ENCODE results near the gene CEP20.

The CEP20 gene

GRCh38 chr16:15876503-15876902 lies 11.9 kb downstream of the CEP20 start:
- H3K9me3 ChIP-seq (ENCODE audit: control insufficient read depth, insufficient read depth, low read depth, low read length), result no peaks in the 10 kb centered on the region
- H3K36me3 ChIP-seq (ENCODE audit: control insufficient read depth, insufficient read depth, low read length), result peaks cover 50% of the 10 kb centered on the region

DNA sequence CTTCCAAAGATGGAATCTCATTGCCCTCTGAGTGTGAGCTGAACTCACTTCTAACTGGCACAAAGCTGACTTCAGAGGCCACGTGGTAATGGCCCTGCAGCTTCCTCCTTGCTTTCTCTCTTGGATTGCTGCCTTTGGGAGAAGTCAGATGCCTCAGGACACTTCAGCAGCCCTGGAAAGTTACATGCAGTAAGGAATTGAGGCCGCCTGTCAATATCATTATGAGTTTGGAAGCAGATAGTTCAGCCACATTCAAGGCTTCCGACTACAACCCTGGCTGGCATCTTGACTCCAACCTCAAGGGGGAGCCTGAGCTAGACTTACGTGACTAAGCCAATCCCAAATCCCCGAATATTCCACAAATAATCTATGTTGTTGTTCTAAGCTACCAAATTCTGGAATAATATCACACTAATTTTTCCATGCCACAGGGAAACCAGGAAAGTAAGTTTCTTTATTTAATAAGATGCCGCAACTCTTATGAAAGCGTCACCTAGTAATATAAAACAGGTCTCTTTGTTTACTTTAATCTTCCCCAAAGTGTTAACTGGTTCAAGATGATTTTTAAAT lies 13.6 kb downstream of the CEP20 start:
- Histone ChIP-seq H3K9ac (ENCODE audit: low read length) (no peak overlapping the region), H3K27me3 (ENCODE audit: control insufficient read depth, insufficient read depth, low read length) (no peaks in the 10 kb centered on the region), H3K4me1 (ENCODE audit: control insufficient read depth, insufficient read depth, low read length) (no peaks in the 10 kb centered on the region), H3K9me3 (ENCODE audit: control insufficient read depth, insufficient read depth, low read depth, low read length) (no peaks in the 10 kb centered on the region), H3K4me3 (ENCODE audit: low read depth, low read length) (no peak overlapping the region), H3K36me3 (ENCODE audit: control insufficient read depth, insufficient read depth, low read length) (peaks cover 55% of the 10 kb centered on the region), H3K27ac (ENCODE audit: low read depth, low read length) (no peak overlapping the region)

More at GRCh38 chr16:15876503-15876902, 11.9 kb downstream of the CEP20 start:
- Histone ChIP-seq H3K4me1 (ENCODE audit: control insufficient read depth, insufficient read depth, low read length) (peaks cover 3% of the 10 kb centered on the region; the same call in 1 of the 2 replicates), H3K9ac (ENCODE audit: low read length) (no peak overlapping the region), H3K4me3 (ENCODE audit: low read depth, low read length) (no peak overlapping the region), H3K27ac (ENCODE audit: low read depth, low read length) (no peak overlapping the region), H3K27me3 (ENCODE audit: control insufficient read depth, insufficient read depth, low read length) (no peaks in the 10 kb centered on the region)

DNA sequence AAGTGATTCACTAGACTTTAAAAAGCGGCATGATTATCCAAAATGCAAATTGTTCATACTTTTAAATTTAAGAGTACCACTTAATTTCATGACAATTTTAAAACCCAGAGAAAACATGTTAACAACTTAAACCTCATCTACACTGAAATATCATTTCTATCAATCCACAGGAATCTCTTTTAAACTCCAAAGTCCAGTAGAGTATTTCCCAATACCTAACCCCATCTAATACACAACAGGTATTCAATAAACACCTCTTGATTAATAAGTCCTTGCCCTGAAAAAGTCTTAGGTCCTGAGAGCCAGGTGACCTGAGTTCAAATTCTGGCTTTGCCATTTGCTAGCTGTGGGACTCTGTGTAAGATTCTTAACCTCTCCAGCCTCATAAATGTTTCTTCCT lies 14.7 kb downstream of the CEP20 start:
- Histone ChIP-seq H3K27me3 (ENCODE audit: control insufficient read depth, insufficient read depth, low read length) (no peaks in the 10 kb centered on the region), H3K4me3 (ENCODE audit: low read depth, low read length) (no peak overlapping the region), H3K36me3 (ENCODE audit: control insufficient read depth, insufficient read depth, low read length) (peaks cover 49% of the 10 kb centered on the region), H3K27ac (ENCODE audit: low read depth, low read length) (no peak overlapping the region), H3K9ac (ENCODE audit: low read length) (no peak overlapping the region), H3K4me1 (ENCODE audit: control insufficient read depth, insufficient read depth, low read length) (no peaks in the 10 kb centered on the region), H3K9me3 (ENCODE audit: control insufficient read depth, insufficient read depth, low read depth, low read length) (no peaks in the 10 kb centered on the region)

GRCh38 chr16:15873301-15873700 lies 15.1 kb downstream of the CEP20 start:
- H3K36me3 ChIP-seq (ENCODE audit: control insufficient read depth, insufficient read depth, low read length), result peaks cover 47% of the 10 kb centered on the region
- H3K4me3 ChIP-seq (ENCODE audit: low read depth, low read length), result no peak overlapping the region
- H3K27ac ChIP-seq (ENCODE audit: low read depth, low read length), result no peak overlapping the region
- H3K9me3 ChIP-seq (ENCODE audit: control insufficient read depth, insufficient read depth, low read depth, low read length), result no peaks in the 10 kb centered on the region
- H3K9ac ChIP-seq (ENCODE audit: low read length), result no peak overlapping the region
- no peaks in the 10 kb centered on the region for H3K27me3 ChIP-seq (ENCODE audit: control insufficient read depth, insufficient read depth, low read length)
- H3K4me1 ChIP-seq (ENCODE audit: control insufficient read depth, insufficient read depth, low read length), result no peaks in the 10 kb centered on the region

DNA sequence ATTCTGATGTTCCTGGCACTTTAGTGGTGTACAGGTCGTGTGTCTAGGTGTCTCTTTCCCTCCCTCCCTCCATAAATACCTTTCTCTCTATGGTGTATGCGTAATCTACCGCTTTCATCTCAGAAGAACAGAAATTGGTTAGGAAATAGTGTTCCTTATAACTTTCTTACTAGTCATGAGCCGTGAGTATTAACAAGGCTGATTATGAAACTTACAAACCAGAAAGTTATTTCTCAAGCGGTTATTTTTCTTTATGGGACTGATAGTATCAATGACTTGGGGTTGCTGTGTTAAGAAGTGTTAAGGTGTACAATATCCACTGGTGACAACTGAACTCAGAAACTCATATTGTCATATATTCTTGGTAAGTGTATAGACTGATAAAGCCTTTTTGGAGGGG lies 18.4 kb downstream of the CEP20 start:
- no peak overlapping the region for H3K27ac ChIP-seq (ENCODE audit: low read depth, low read length)
- no peak overlapping the region for H3K9ac ChIP-seq (ENCODE audit: low read length)
- no peak overlapping the region for H3K4me3 ChIP-seq (ENCODE audit: low read depth, low read length)
- H3K27me3 ChIP-seq (ENCODE audit: control insufficient read depth, insufficient read depth, low read length), result no peaks in the 10 kb centered on the region
- no peaks in the 10 kb centered on the region for H3K4me1 ChIP-seq (ENCODE audit: control insufficient read depth, insufficient read depth, low read length)
- no peaks in the 10 kb centered on the region for H3K9me3 ChIP-seq (ENCODE audit: control insufficient read depth, insufficient read depth, low read depth, low read length)
- H3K36me3 ChIP-seq (ENCODE audit: control insufficient read depth, insufficient read depth, low read length), result peaks cover 61% of the 10 kb centered on the region

- no peak overlapping the region for H3K27ac ChIP-seq (ENCODE audit: low read depth, low read length)
- H3K36me3 ChIP-seq (ENCODE audit: control insufficient read depth, insufficient read depth, low read length), result peaks cover 42% of the 10 kb centered on the region
- H3K4me3 ChIP-seq (ENCODE audit: low read depth, low read length), result no peak overlapping the region
- H3K27me3 ChIP-seq (ENCODE audit: control insufficient read depth, insufficient read depth, low read length), result no peaks in the 10 kb centered on the region
- H3K4me1 ChIP-seq (ENCODE audit: control insufficient read depth, insufficient read depth, low read length), result no peaks in the 10 kb centered on the region
- no peaks in the 10 kb centered on the region for H3K9me3 ChIP-seq (ENCODE audit: control insufficient read depth, insufficient read depth, low read depth, low read length)
- H3K9ac ChIP-seq (ENCODE audit: low read length), result no peak overlapping the region
These were observed 22.0 kb downstream of the CEP20 start for GRCh38 chr16:15866451-15866850.

DNA sequence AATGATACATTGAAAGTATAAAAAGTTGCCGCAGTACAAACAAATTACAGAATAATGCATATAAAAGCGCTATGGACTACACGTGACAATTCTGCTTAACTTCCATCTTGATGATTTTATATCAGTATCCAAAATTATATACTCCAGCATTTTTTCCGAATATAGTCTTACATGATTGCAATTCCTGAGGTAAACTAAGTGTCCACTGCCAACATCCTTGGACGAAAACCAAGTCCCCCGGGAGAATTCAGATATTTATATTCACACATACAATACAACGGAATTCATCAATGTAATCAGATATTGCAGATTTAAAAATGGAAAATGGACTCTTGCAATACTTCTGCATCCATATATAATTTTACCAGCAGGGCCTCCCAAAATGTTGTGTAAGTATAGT lies 22.7 kb downstream of the CEP20 start:
- peaks cover 37% of the 10 kb centered on the region for H3K36me3 ChIP-seq (ENCODE audit: control insufficient read depth, insufficient read depth, low read length)
- H3K4me3 ChIP-seq (ENCODE audit: low read depth, low read length), result no peak overlapping the region
- no peak overlapping the region for H3K9ac ChIP-seq (ENCODE audit: low read length)
- no peaks in the 10 kb centered on the region for H3K4me1 ChIP-seq (ENCODE audit: control insufficient read depth, insufficient read depth, low read length)
- H3K27ac ChIP-seq (ENCODE audit: low read depth, low read length), result no peak overlapping the region
- no peaks in the 10 kb centered on the region for H3K27me3 ChIP-seq (ENCODE audit: control insufficient read depth, insufficient read depth, low read length)
- no peaks in the 10 kb centered on the region for H3K9me3 ChIP-seq (ENCODE audit: control insufficient read depth, insufficient read depth, low read depth, low read length)

GRCh38 chr16:15864939-15865338 lies 23.5 kb downstream of the CEP20 start:
- H3K9me3 ChIP-seq (ENCODE audit: control insufficient read depth, insufficient read depth, low read depth, low read length), result no peaks in the 10 kb centered on the region
- H3K4me1 ChIP-seq (ENCODE audit: control insufficient read depth, insufficient read depth, low read length), result no peaks in the 10 kb centered on the region
- H3K27me3 ChIP-seq (ENCODE audit: control insufficient read depth, insufficient read depth, low read length), result no peaks in the 10 kb centered on the region
- H3K27ac ChIP-seq (ENCODE audit: low read depth, low read length), result no peak overlapping the region
- H3K36me3 ChIP-seq (ENCODE audit: control insufficient read depth, insufficient read depth, low read length), result peaks cover 29% of the 10 kb centered on the region
- H3K9ac ChIP-seq (ENCODE audit: low read length), result no peak overlapping the region
- no peak overlapping the region for H3K4me3 ChIP-seq (ENCODE audit: low read depth, low read length)

- no peaks in the 10 kb centered on the region for H3K4me1 ChIP-seq (ENCODE audit: control insufficient read depth, insufficient read depth, low read length)
- no peak overlapping the region for H3K9ac ChIP-seq (ENCODE audit: low read length)
These were observed 26.4 kb downstream of the CEP20 start for GRCh38 chr16:15861996-15862395.

GRCh38 chr16:15858921-15859668 lies 29.3 kb downstream of the CEP20 start:
- no peak overlapping the region for H3K9ac ChIP-seq (ENCODE audit: low read length)
- peaks cover 51% of the 10 kb centered on the region for H3K27me3 ChIP-seq (ENCODE audit: control insufficient read depth, insufficient read depth, low read length)
- H3K9me3 ChIP-seq (ENCODE audit: control insufficient read depth, insufficient read depth, low read depth, low read length), result no peaks in the 10 kb centered on the region
- no peak overlapping the region for H3K27ac ChIP-seq (ENCODE audit: low read depth, low read length)
- no peaks in the 10 kb centered on the region for H3K4me1 ChIP-seq (ENCODE audit: control insufficient read depth, insufficient read depth, low read length)
- no peak overlapping the region for H3K4me3 ChIP-seq (ENCODE audit: low read depth, low read length)
- no peaks in the 10 kb centered on the region for H3K36me3 ChIP-seq (ENCODE audit: control insufficient read depth, insufficient read depth, low read length)

More at GRCh38 chr16:15861996-15862395, 26.4 kb downstream of the CEP20 start:
- Histone ChIP-seq H3K4me3 (ENCODE audit: low read depth, low read length) (no peak overlapping the region), H3K36me3 (ENCODE audit: control insufficient read depth, insufficient read depth, low read length) (peaks cover 16% of the 10 kb centered on the region), H3K27me3 (ENCODE audit: control insufficient read depth, insufficient read depth, low read length) (peaks cover 22% of the 10 kb centered on the region), H3K27ac (ENCODE audit: low read depth, low read length) (no peak overlapping the region), H3K9me3 (ENCODE audit: control insufficient read depth, insufficient read depth, low read depth, low read length) (no peaks in the 10 kb centered on the region)

DNA sequence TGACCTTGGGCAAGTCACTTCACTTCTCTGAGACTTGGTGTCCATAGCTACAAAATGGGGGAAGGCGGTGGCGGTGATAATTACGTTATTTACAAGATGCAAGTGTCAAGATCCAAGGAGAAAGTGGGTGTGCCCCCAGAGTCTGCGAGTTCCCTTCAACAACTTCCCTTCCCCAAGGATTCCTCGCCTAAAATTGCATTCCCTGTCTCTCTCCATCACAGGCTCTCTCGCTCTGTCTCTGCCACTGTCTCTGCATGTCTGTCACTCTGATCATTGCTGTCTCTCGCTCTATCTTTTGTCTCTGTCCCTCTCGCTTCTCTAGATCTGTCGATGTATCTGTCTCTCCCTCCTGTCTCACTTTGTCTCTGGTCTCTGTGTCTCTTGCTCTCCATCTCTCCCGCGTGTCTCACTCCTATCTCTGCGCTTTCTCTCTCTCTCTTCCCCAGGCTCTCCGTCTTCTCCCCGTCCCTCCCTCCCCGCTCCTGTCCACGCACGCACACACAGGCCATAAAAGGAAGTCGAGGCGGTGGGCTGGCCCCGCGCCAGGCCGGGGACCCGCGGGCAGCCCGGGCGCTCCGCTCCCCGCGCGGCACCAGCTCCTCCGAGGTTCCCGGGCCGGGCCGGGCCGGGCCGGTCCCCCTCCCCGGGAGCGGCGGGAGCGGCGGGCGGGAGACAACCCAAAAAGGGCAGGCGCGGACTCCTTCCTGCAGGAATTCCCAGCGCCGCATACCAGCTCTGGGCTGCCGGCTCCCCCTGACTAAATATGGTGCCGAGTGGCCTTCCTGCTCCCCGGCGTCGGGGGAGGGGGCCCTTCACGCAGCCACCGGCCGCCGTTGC lies 30.5 kb downstream of the CEP20 start:
- Histone ChIP-seq H3K4me1 (ENCODE audit: control insufficient read depth, insufficient read depth, low read length) (no peaks in the 10 kb centered on the region), H3K27me3 (ENCODE audit: control insufficient read depth, insufficient read depth, low read length) (peaks cover 58% of the 10 kb centered on the region), H3K9ac (ENCODE audit: low read length) (peak overlapping the region; percentile 67), H3K36me3 (ENCODE audit: control insufficient read depth, insufficient read depth, low read length) (no peaks in the 10 kb centered on the region), H3K27ac (ENCODE audit: low read depth, low read length) (no peak overlapping the region), H3K9me3 (ENCODE audit: control insufficient read depth, insufficient read depth, low read depth, low read length) (no peaks in the 10 kb centered on the region), H3K4me3 (ENCODE audit: low read depth, low read length) (peak overlapping the region; percentile 62)
